HG03457 (cell line): ENCODE data around the gene SLC38A9.
"Not testable (repeated sequence)": the region's sequence is repeated elsewhere in the genome, so short reads cannot be mapped to it uniquely, and the experiment has no call there.

Experiments used
- ATAC-seq: cut with Tn5 transposase; IDR thresholded peaks from one replicate; pipeline ENCODE4 v1.9.1; 2021; ENCODE audit warnings: moderate number of reproducible peaks; ENCODE audit not compliant: unreplicated experiment

SLC38A9 gene, protein sequence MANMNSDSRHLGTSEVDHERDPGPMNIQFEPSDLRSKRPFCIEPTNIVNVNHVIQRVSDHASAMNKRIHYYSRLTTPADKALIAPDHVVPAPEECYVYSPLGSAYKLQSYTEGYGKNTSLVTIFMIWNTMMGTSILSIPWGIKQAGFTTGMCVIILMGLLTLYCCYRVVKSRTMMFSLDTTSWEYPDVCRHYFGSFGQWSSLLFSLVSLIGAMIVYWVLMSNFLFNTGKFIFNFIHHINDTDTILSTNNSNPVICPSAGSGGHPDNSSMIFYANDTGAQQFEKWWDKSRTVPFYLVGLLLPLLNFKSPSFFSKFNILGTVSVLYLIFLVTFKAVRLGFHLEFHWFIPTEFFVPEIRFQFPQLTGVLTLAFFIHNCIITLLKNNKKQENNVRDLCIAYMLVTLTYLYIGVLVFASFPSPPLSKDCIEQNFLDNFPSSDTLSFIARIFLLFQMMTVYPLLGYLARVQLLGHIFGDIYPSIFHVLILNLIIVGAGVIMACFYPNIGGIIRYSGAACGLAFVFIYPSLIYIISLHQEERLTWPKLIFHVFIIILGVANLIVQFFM

DNA sequence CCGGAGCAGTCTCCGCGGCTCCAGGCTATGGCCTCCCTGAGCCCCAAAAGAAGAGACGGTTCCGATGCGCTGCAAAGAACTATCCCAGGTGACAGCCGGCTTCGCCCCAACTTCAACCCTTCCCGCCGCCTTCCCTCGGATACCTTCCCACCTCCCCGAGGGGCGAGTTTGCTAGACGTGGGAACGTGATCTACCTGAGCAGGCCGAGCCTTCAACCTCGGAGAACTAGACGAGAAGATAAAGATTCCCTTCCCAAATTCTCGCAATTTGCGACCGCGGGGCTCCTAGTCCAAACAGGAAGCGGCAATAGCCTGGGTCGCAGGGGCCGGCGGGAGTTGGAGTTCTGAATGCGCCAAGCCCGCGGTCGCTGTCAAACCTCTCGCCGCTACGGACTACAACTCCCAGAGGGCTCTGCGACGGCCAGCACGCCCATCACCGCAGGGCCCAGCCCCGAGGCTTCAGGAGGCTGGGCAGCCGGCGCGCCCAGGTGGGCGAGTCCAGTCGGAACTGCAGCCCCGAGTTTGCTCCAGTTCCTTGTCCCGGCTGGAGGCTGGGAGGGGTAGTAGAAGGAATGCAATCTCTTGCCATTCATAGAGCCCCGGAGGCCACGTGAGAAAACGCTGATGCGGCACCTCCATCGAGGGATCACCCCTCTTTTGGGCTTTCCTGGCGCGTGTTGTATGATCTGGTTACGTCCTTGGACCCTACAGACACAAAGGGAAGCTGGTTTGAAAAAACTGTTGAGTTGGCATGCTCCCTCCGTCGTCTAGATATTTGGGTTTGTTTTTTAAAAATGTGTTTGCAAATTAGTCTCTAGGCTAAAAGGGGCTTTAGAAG lies at the start of gene SLC38A9:
Gene SLC38A9, minus strand, starts transcription at position 302 of the 837 bp plus-strand sequence. CDS start 14,366 bp downstream, outside the sequence.
- peak; percentile 98 for ATAC-seq

GRCh38 chr5:55761721-55762120 lies 49.6 kb upstream of the SLC38A9 start:
- not testable (repeated sequence) for ATAC-seq

GRCh38 chr5:55758714-55759113 lies 46.6 kb upstream of the SLC38A9 start:
- ATAC-seq = no peak

DNA sequence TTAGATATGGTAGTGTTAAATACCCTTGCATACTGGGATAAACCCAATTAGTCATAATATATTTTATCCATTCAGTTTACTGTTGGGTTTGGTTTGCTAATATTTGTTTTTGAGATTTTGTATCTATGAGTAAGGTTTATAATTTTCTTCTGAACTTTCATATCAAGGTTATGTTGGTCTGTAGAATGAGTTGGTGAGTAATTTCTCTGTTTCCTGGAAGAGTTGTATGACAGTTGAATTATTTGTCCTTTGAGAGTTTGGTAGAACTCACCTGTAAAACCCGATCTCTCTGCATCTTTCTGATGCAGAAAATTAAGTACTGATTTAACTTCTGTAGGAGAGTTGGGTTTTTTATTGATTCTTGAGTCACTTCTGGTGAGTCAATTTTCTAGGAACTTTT lies 46.1 kb upstream of the SLC38A9 start:
- no peak for ATAC-seq

GRCh38 chr5:55750499-55750898 lies 38.4 kb upstream of the SLC38A9 start:
- no peak for ATAC-seq

DNA sequence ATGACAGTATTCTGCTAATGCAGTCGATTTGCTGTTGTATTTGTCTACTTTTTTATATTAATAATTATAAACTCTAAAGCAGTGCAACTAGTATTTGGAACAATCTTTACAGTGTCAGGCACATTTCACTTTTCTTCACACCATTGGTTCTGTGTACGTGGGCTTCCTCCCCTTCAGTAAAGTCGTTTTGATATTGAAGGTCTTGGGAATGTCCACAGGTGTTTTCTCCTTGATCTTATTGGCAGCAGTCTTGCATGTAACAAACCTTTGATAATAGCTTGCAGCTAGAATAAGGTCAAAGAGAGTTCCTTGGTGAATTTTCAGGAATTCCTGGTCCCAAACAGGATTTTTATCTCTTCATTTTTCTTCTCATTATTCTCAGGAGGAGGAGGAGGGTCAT lies 37.9 kb upstream of the SLC38A9 start:
- no peak for ATAC-seq

GRCh38 chr5:55749387-55749786 lies 37.3 kb upstream of the SLC38A9 start:
- ATAC-seq = no peak

GRCh38 chr5:55747778-55748318 lies 35.7 kb upstream of the SLC38A9 start:
- no peak for ATAC-seq

DNA sequence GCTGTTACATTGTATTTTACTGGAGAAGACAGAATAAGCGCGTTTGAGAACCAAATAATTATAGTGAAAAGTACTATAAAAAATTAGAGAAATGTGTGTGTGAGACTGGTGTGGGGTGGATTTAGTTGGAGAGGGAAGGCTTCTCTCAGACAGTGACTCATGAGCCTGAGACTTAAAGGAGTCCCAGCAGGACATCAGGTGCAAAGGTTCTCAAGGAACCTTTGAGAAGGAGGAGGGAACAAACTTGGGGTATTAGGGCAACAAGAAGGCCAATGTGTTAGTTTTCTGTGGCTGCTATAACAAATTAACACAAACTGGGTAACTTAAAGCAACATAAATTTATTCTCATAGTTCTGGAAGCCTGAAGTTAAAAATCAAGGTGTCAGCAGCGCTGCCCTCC lies 30.7 kb upstream of the SLC38A9 start:
- no peak for ATAC-seq

DNA sequence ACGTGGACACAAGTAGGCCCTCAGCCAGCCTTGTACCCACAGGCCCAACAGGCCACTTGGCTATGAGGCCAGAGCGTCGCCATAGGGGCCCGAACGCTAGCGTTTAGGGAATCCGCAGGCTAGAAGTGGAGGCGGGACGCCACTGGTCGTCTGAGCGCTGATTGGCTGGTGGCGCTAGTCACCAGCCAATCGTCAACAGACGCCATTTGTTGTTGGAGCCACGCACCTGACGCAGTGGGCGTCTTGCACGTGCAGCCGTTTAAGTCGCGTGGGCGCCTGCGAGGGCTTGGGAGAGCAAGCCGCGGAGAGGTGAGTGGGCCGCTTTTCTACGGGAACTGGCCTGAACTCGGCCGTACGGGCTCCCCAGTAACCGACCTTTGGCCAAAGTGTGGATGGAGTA lies 25.7 kb upstream of the SLC38A9 start, which contains the start of gene DDX4:
Gene DDX4, plus strand, starts transcription at position 269 of the 400 bp plus-strand sequence. CDS start 903 bp downstream, outside the sequence.
- ATAC-seq = no peak

DNA sequence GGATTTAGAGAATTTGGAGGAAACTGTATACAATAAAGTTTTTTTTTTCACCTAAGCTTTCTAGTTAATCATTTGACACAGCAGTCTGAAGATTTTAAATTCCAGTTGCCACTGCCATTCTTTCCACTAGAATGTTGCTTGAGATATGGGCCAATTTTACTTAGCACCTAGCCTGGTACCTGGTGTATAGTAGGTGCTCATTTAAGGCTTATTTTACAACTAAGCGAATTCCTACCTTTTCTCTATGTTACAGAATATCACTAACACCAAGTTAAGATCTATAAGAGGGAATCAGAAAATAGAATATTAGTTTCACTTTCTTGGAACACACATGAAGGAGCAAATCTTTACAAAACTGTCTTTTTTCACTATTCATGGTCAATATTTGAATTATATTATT lies 22.5 kb upstream of the SLC38A9 start:
- no peak for ATAC-seq

DNA sequence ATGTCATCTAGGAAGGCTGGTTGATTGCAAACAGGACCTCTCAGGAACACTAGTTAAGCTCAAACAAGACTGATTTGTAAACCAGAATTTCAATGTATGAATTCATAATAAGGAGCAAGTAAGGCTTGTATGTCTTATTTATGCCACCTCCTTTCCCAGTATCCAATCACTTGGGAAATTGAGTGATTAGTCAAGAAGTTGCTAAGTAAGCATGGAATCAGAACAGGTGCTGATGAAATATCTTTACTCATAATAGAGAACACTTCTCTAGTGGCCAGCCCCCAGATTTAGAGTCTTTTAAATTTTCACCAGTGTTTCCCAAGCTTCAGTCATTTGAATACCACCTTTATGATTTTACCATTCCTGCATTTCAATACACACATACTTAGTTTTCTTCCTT lies 20.5 kb upstream of the SLC38A9 start:
- no peak for ATAC-seq

GRCh38 chr5:55731848-55732247 lies 19.7 kb upstream of the SLC38A9 start:
- no peak for ATAC-seq

- no peak for ATAC-seq
Measured at GRCh38 chr5:55724281-55724680, 12.2 kb upstream of the SLC38A9 start.

- no peak for ATAC-seq
Measured at GRCh38 chr5:55720188-55720703, 8.1 kb upstream of the SLC38A9 start.

- not testable (repeated sequence) for ATAC-seq
Measured at GRCh38 chr5:55719026-55719425, 6.9 kb upstream of the SLC38A9 start.

DNA sequence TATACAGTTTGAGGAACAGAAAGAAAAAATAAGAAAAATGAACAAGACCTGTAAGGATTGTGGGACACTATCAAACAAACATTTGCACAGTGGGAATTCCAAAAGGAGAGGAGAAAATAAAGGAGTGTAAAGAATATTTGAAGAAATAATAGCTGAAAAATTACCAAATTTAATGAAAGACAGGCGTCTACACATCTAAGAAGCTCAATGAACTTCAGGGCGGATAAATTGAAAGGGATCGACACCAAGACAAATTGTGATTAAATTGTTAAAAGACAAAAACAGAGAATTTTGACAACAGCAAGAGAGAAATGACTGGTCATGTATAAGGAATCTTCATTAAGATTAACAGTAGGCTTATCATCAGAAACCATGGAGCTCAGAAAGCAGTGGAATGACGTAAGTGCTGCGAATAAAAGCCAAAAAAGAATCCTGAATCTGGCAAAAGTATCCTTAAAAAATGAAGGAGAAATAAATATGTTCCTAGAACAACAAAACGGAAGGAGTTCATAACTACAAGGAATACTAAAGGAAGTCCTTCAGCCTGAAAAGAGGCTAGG lies 3.5 kb upstream of the SLC38A9 start:
- ATAC-seq = no peak

GRCh38 chr5:55714749-55715148 lies 2.6 kb upstream of the SLC38A9 start:
- ATAC-seq = no peak

DNA sequence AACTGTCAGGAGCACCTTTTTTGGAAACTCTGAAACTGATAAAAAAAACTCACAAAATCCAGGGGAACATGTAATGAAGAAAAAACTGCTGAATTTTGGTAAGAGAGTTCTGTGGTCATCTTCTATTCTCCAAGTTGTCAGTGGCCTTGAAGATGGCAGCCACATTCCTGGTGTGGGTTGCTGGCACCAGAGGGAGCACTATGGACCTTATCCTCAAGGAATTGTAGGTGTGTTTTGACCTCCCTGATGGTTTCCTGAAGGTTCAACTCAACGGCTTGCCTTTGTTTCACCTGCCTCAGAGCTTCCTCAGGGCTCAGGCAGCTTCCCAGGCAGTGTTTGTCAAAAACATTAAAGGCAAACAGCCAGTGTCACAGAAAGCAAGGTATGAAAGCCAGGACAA lies 2.2 kb upstream of the SLC38A9 start:
- ATAC-seq = no peak

DNA sequence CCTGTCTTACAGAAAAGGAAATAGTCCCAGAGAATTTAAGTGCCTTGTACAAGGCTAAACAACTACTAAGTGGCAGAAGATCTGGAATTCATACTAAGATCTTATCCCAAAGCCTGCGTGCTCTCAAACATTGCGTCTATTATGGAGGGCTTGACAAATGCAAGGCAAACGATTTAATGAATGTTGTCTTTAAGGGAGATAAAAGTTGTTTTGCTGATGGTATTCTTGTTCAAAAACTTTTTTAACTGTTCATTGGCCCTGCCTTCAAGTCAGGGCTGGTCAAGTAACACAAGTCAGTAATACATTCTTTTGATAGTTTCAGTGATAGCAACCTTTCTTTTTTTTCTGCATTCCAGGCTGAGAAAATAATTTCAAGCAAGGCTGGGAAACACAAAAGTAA lies 1.7 kb upstream of the SLC38A9 start:
- ATAC-seq = no peak
